Smooth muscle cell of the coronary artery (primary cell): ENCODE results near the gene OR6K3. TPM values are rescaled to one million over a fixed set of nuclear protein-coding genes. Genes with fewer than 3 reads are reported as not detected.

Experiments
- total RNA-seq: library from RNA; depleted of rRNA; stranded (reverse); fragments of >200 nt; gene quantifications from 2 replicates; pipeline ENCODE4 v1.2.3, GENCODE V29; 2014; ENCODE audit warnings: low replicate concordance

Gene OR6K3
- total RNA-seq: not detected in 2 replicates

GRCh38 chr1:158720620-158721019, at the start of gene OR6K3:
OR6K3 (minus strand) TSS chr1:158720720; CDS start chr1:158718115, 2,605 bp downstream.

GRCh38 chr1:158754420-158754819, 33.9 kb upstream of the OR6K3 start, which contains the start of gene OR6K6:
OR6K6 (plus strand) TSS chr1:158754720; CDS start chr1:158754888, 168 bp downstream.

GRCh38 chr1:158700552-158700951, 20.0 kb downstream of the OR6K3 start, which contains the start of gene OR6K2:
OR6K2 (minus strand) TSS chr1:158700652; CDS start chr1:158700652, 0 bp downstream.

GRCh38 chr1:158686111-158687009, 34.2 kb downstream of the OR6K3 start, which contains the start of gene SPTA1:
SPTA1 (minus strand) TSS chr1:158686715; CDS start chr1:158686517, 198 bp downstream.

Other genes with a start within 250 kb of the OR6K3 start
- gene OR10R2, start 248.5 kb downstream of the OR6K3 start, total RNA-seq: not detected in 2 replicates
- not detected in 2 replicates for gene OR6Y1, start 166.3 kb downstream of the OR6K3 start, total RNA-seq
- not detected in 2 replicates for gene OR6P1, start 150.1 kb downstream of the OR6K3 start, total RNA-seq
- not detected in 2 replicates for gene OR10X1, start 140.8 kb downstream of the OR6K3 start, total RNA-seq
- not detected in 2 replicates for gene OR10Z1, start 115.5 kb downstream of the OR6K3 start, total RNA-seq
- 0.12 TPM in 1 of 2 replicates, not detected in the other for gene SPTA1, start 34.0 kb downstream of the OR6K3 start, total RNA-seq
- not detected in 2 replicates for gene OR6K2, start 20.1 kb downstream of the OR6K3 start, total RNA-seq
- not detected in 2 replicates for gene OR6K6, start 34.0 kb upstream of the OR6K3 start, total RNA-seq
- not detected in 2 replicates for gene OR6N1, start 51.5 kb upstream of the OR6K3 start, total RNA-seq
- not detected in 2 replicates for gene OR6N2, start 60.5 kb upstream of the OR6K3 start, total RNA-seq
- gene MNDA, start 110.6 kb upstream of the OR6K3 start, total RNA-seq: not detected in 2 replicates
- 0.47 TPM in 1 of 2 replicates, not detected in the other for gene PYHIN1, start 210.8 kb upstream of the OR6K3 start, total RNA-seq